GM08714 (cell line): ENCODE data around the gene SLC44A1.

ENCODE experiments used
- H3K4me3 ChIP-seq: fragments of 200-500 bp; sonication (Bioruptor generic); 2 replicates; pipeline ENCODE4 v1.5.1; 2014; ENCODE audit warnings: mild to moderate bottlenecking, low read length, inconsistent platforms
- ZNF274 ChIP-seq: IDR thresholded peaks from 2 replicates; pipeline ENCODE4 v1.6.1; 2012; ENCODE audit warnings: mild to moderate bottlenecking, low read depth, low read length

SLC44A1 gene

DNA sequence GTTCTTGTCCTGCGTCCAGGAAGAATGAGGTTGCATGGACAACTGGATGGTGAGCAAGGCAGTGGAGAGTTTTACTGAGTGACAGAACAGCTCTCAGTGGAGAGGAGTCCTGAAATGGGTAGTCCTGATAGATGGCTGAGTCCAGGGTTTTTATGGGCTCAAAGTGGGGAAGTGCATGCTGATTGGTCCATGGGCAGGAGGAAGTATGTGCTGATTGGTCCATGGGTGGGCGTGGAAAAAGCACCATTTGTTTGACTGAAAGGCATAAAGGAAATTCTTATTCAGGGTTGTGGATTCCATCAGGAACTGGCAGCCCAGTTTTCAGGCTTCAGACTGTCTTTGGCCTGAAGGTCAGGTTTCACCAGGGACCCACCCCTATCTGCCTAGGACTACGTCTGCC is 214.0 kb downstream of the SLC44A1 start:
- TF ChIP-seq ZNF274: no peak
- no peak overlapping the region for H3K4me3 ChIP-seq

DNA sequence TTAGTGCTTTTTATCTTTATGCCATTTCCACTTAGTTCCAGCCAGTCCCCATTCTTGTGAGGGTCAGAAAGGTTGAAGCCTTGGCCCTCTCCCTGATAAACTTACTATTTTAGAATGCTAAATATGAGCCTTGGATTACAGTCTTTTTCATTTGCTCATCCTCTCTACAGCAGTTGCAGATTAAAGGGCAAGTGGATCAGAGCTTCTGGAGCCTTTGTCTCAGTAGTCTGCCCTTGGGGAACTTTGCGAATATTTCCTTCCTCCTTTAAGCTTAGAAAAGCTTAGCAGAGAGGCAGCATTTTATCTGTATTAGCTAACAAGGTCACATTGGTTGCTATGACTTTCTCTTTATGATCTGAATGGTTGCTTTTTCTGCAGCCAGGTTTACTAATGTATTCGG is 214.9 kb downstream of the SLC44A1 start:
- no peak for TF ChIP-seq ZNF274
- no peak overlapping the region for H3K4me3 ChIP-seq

DNA sequence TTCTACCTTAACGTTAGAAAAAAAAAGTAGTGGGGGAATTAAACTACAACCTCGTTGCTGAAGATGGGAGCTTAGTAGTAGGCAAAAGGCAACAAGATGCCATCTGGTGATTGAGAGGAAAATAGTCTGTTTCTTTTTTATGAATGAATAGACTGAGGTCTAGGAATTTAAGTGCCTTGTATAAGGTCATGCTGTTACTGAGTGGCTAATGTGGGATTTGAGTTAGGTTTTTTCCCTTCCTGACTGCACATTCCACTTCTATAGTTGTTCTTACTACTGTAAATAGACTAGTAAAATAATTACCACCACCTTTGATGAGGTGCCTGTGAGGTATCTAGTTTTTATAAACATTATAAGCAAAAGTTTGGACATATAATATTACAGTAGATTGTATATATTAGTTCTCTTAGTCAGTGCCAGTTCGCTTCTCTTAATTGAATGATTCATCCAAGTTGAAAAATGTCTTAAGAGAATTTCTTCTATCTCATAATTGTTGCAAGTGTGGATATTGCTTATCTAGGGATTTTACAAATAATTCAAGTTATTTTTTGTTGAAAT is 222.5 kb downstream of the SLC44A1 start:
- no peak overlapping the region for H3K4me3 ChIP-seq
- no peak for TF ChIP-seq ZNF274

DNA sequence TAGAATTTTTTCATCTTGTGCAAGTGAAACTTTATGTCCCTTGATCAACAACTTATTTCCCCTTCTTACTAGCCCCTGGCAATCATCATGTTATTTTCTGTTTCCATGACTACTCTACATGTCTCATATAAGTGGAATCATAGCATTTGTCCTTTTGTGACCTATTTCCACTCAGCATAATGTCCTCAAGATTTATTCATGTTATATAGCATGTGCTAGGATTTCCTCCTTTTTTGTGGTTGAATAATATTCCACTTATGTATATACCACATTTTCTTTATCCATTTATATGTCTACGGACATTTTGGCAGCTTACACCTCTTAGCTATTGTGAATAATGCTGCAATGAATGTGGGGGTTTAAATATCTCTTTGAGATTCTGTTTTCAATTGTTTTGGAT is 224.4 kb downstream of the SLC44A1 start:
- no peak overlapping the region for H3K4me3 ChIP-seq
- no peak for TF ChIP-seq ZNF274

DNA sequence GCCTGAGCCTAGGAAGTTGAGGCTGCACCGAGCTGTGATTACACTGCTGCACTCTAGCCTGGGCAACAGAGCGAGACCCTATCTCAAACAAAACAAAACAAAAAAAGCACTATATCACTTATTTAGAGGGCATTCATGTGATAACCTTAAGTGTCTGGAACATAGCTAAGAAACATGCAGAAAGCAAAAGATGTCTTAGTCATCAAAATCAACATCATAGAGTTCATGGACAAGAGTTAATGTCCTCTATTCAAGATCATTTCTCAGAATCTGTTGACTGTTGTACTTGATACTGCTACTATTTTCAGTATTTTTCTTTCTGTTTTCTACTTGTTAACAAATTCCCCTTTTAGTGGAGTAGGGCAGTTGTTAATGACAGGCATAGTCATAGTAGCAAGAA is 228.8 kb downstream of the SLC44A1 start:
- H3K4me3 ChIP-seq: no peak overlapping the region
- TF ChIP-seq ZNF274: no peak

- TF ChIP-seq ZNF274: no peak
- H3K4me3 ChIP-seq: no peak overlapping the region
Observed at GRCh38 chr9:105475302-105475701, 230.9 kb downstream of the SLC44A1 start.

DNA sequence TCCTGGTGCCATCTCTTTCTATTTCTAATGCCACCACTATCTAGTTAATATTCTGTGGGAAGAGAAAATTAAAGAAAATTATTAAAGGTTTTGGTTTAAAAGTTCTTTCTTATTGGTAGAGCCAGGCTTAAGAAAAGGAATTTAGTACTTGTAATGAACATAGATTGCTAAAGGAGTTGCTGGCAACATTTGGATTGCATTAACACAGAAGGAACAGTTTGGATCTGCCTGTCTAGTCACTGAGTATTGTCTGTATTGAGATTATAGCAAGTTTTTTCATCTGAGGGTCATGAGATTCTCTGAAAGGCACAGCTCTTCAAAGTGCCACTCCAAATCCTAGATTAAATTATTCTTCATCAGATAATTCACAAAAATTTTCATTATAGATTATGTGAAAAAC is 235.4 kb downstream of the SLC44A1 start:
- TF ChIP-seq ZNF274: no peak
- no peak overlapping the region for H3K4me3 ChIP-seq

DNA sequence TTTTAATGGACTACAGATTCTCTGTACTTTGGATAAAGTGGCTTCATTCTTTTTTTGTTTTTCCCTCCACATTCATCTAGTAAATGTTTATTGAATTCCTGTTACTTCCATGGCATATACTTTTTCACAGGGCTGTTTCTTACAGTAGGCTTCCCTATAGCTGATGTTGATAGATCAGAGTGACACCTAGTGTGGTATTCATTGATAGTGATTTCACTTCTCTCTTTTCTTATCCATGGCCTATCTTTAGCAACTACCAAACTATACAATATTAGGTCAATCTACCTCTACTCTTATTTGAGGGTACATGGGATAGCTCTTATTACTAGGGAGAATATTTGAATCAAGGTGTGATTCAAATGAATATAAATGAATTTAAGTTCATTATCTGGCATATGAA is 239.2 kb downstream of the SLC44A1 start:
- H3K4me3 ChIP-seq: no peak overlapping the region
- TF ChIP-seq ZNF274: no peak

- TF ChIP-seq ZNF274: no peak
- no peak overlapping the region for H3K4me3 ChIP-seq
Observed at GRCh38 chr9:105484226-105484625, 239.8 kb downstream of the SLC44A1 start.

DNA sequence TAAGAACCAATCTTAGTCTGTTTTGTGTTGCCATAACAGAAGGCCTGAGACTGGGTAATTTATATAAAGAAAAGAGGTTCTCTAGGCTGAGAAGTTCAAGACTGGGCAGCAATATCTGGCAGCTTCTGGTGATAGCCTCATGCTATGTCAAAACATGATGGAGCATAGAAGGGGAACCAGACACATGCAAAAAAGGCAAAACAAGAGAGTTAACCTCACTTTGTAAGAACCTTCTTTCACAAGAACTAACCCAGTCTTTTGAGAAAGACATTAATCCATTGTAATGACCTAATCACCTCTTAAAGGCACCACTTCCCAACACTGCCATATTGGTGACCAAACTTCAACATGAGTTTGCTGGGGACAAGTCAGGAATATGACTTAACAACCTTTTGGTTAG is 240.7 kb downstream of the SLC44A1 start:
- no peak for TF ChIP-seq ZNF274
- H3K4me3 ChIP-seq: no peak overlapping the region
